Smooth muscle cell (in vitro differentiated cells): Measurements from ENCODE around the gene HDAC1. TPM values are rescaled to one million over a fixed set of nuclear protein-coding genes. Genes with fewer than 3 reads are reported as not detected.

Experiments
- DNase-seq: peaks from one replicate; lab custom pipeline; 2025; ENCODE audit not compliant: unreplicated experiment; lab: John Stamatoyannopoulos, UW
- H2AFZ ChIP-seq: fragments of 200-600 bp; sonication (generic); 2 replicates; pipeline ENCODE4 v1.6.0; 2016; ENCODE audit warnings: antibody characterized with exemption, low read depth, mild to moderate bottlenecking
- H3F3A ChIP-seq: fragments of 200-600 bp; sonication (generic); 2 replicates; pipeline ENCODE4 v1.6.0; 2017; ENCODE audit warnings: antibody characterized with exemption, low read depth
- H3K27ac ChIP-seq: fragments of 200-600 bp; sonication (generic); 2 replicates; pipeline ENCODE4 v1.5.1; 2016; ENCODE audit warnings: low read depth, mild to moderate bottlenecking
- H3K27me3 ChIP-seq: fragments of 200-600 bp; sonication (generic); 2 replicates; pipeline ENCODE4 v1.6.1; 2016; ENCODE audit warnings: low read depth, mild to moderate bottlenecking
- H3K36me3 ChIP-seq: fragments of 200-600 bp; sonication (generic); 2 replicates; pipeline ENCODE4 v1.5.1; 2016; ENCODE audit warnings: low read depth
- H3K4me1 ChIP-seq: fragments of 200-600 bp; sonication (generic); 2 replicates; pipeline ENCODE4 v1.5.1; 2016; ENCODE audit warnings: low read depth
- H3K4me2 ChIP-seq: fragments of 200-600 bp; sonication (generic); 2 replicates; pipeline ENCODE4 v1.6.0; 2016; ENCODE audit warnings: mild to moderate bottlenecking
- H3K4me3 ChIP-seq: fragments of 200-600 bp; sonication (generic); 2 replicates; pipeline ENCODE4 v1.5.1; 2016; ENCODE audit warnings: mild to moderate bottlenecking
- H3K79me2 ChIP-seq: fragments of 200-600 bp; sonication (generic); 2 replicates; pipeline ENCODE4 v1.6.0; 2016; ENCODE audit warnings: low read depth, mild to moderate bottlenecking
- H3K9ac ChIP-seq: fragments of 200-600 bp; sonication (generic); 2 replicates; pipeline ENCODE4 v1.6.0; 2016; ENCODE audit warnings: low read depth
- H3K9me3 ChIP-seq: fragments of 200-600 bp; sonication (generic); replicated peaks from 2 replicates; pipeline ENCODE4 v1.5.1; 2016; ENCODE audit warnings: low read depth
- H4K20me1 ChIP-seq: fragments of 200-600 bp; sonication (generic); 2 replicates; pipeline ENCODE4 v1.6.0; 2016; ENCODE audit warnings: low read depth
- CTCF ChIP-seq: fragments of 200-600 bp; sonication (generic); IDR thresholded peaks from 2 replicates; pipeline ENCODE4 v1.5.1; 2017; ENCODE audit warnings: borderline replicate concordance, mild to moderate bottlenecking, antibody characterized with exemption; ENCODE audit not compliant: insufficient read depth, poor library complexity, severe bottlenecking
- WGBS: methylation state at CpG from one replicate; pipeline ENCODE4 v1.1.7; 2016; ENCODE audit warnings: low lambda C conversion rate; 5-methylcytosine and 5-hydroxymethylcytosine counted together
- polyA plus RNA-seq: library from polyadenylated mRNA; unstranded; fragments of >200 nt; fragmentation: Nextera tagmentation; extraction: Ambion mirVana; gene quantifications from 2 replicates; pipeline ENCODE4 v1.2.1, GENCODE V29; 2016
- total RNA-seq: library from RNA; depleted of rRNA; stranded (reverse); fragments of >200 nt; gene quantifications from 2 replicates; pipeline ENCODE4 v1.2.3, GENCODE V29; 2014

The HDAC1 gene
- total and polyA plus RNA-seq, 2 experiments from 2014 or later: 29.3 to 48.8 TPM

GRCh38 chr1:32358435-32358834 is 66.6 kb downstream of the HDAC1 start:
- Histone ChIP-seq H3F3A (peaks cover 6% of the 10 kb centered on the region), H4K20me1 (no peaks in the 10 kb centered on the region), H3K4me3 (no peak overlapping the region), H3K4me2 (no peak overlapping the region), H3K36me3 (no peaks in the 10 kb centered on the region), H3K4me1 (peaks cover 17% of the 10 kb centered on the region), H3K9me3 (no peaks in the 10 kb centered on the region), H3K27ac (no peak overlapping the region), H3K79me2 (no peaks in the 10 kb centered on the region), H3K27me3 (no peaks in the 10 kb centered on the region), H3K9ac (no peak overlapping the region), H2AFZ (no peak overlapping the region)
- DNase-seq: no peak
- WGBS: 92% methylated on average over 3 of the region's 3 CpGs
- TF ChIP-seq CTCF: no peak

- no peak overlapping the region for H3K9ac ChIP-seq
- H2AFZ ChIP-seq: no peak overlapping the region
- H3K79me2 ChIP-seq: no peaks in the 10 kb centered on the region
- H3K4me3 ChIP-seq: peak overlapping the region; percentile 61
- H3F3A ChIP-seq: peaks cover 6% of the 10 kb centered on the region
- TF ChIP-seq CTCF: no peak
- H3K4me2 ChIP-seq: peak overlapping the region; percentile 98
- H3K36me3 ChIP-seq: no peaks in the 10 kb centered on the region
- H3K27me3 ChIP-seq: no peaks in the 10 kb centered on the region
- H3K27ac ChIP-seq: no peak overlapping the region
- H3K4me1 ChIP-seq: peaks cover 14% of the 10 kb centered on the region
- 69% methylated on average over 29 of the region's 35 CpGs for WGBS
- DNase-seq: no peak
- H3K9me3 ChIP-seq: no peaks in the 10 kb centered on the region
- no peaks in the 10 kb centered on the region for H4K20me1 ChIP-seq
These were observed 69.4 kb downstream of the HDAC1 start for GRCh38 chr1:32361308-32361673.

- Histone ChIP-seq H3K79me2 (no peaks in the 10 kb centered on the region), H4K20me1 (no peaks in the 10 kb centered on the region), H3K4me2 (peak overlapping the region; percentile 98), H3K9ac (peak overlapping the region; percentile 39), H3K27ac (no peak overlapping the region), H3K9me3 (no peaks in the 10 kb centered on the region), H3K4me3 (peak overlapping the region; percentile 61), H3F3A (peaks cover 6% of the 10 kb centered on the region), H3K36me3 (no peaks in the 10 kb centered on the region), H2AFZ (no peak overlapping the region), H3K27me3 (no peaks in the 10 kb centered on the region), H3K4me1 (peaks cover 14% of the 10 kb centered on the region)
- TF ChIP-seq CTCF: peak; percentile 39
- no peak for DNase-seq
- WGBS: 3% methylated on average over 54 of the region's 91 CpGs
These were observed 70.0 kb downstream of the HDAC1 start for GRCh38 chr1:32361674-32362473.
